ENCODE results near the gene KRTAP10-2. TPM values are rescaled to one million over a fixed set of nuclear protein-coding genes. Genes with fewer than 3 reads are reported as not detected.

The KRTAP10-2 gene
- total and polyA plus RNA-seq, 2 of the 4 experiments (the other 2 are of a cell fraction), result not detected

DNA sequence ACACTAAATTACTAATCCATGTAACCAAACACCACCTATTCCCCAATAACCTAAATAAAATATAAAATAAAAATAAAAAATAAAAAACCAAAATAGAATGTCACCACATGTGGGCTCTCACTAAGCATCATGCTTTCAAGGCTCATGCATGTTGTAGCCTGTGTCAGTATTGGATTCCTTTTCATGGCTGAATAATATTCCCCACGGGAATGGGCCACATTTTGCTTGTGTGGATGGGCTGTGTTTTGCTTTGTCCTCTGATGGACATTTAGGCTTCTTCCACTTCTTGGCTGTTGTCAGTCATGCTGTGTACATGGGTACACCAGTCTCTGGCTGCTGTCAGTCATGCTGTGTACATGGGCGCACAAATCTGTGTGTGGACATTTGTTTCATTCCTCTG lies 37.8 kb upstream of the KRTAP10-2 start:
- H4K91ac ChIP-seq (ENCODE audit: insufficient read depth, low read depth, low read length), result no peak overlapping the region
- H3K9ac ChIP-seq (ENCODE audit: low read depth, low read length), result no peak overlapping the region
- H2AFZ ChIP-seq (replicated peaks; ENCODE audit: low read length, poor library complexity), result no peak overlapping the region
- dilution Hi-C loops (cut with HindIII; ENCODE audit: low sequenced_read_pairs, unreplicated experiment), result no loop called here
- no peak overlapping the region for H3K4ac ChIP-seq (ENCODE audit: low read depth, low read length)
- no peak overlapping the region for H3K27ac ChIP-seq (ENCODE audit: insufficient read depth, low read length)
- H3K4me2 ChIP-seq (ENCODE audit: low read depth, low read length), result no peak overlapping the region
- no peaks in the 10 kb centered on the region for H4K20me1 ChIP-seq (ENCODE audit: insufficient read depth, low read length)
- H2AK9ac ChIP-seq (replicated peaks; ENCODE audit: low read depth, low read length, poor library complexity), result no peak overlapping the region
- no peak overlapping the region for H2AK5ac ChIP-seq (ENCODE audit: low read depth, low read length)
- H3K27me3 ChIP-seq (ENCODE audit: control insufficient read depth, insufficient read depth, low read length), result peaks cover 5% of the 10 kb centered on the region; the same call in 1 of the 2 replicates
- no peaks in the 10 kb centered on the region for H3K9me1 ChIP-seq (ENCODE audit: insufficient read depth, low read length)
- in situ Hi-C loops (cut with MboI; ENCODE audit: low sequenced_read_pairs), result no loop called here
- ChIA-PET POLR2A (ENCODE audit: unreplicated experiment) (no interaction called here), CTCF (interaction anchor here (0.6 kb wide), 1 partner anchor 569 kb away, joined by 3 read pairs; no protein-coding TSS in a partner anchor)
- TF ChIP-seq NFE2L2 (IDR thresholded peaks at IDR 0.05; ENCODE audit: low read depth, low read length) (no peak), BHLHE40 (IDR thresholded peaks at IDR 0.05; ENCODE audit: low read depth, low read length) (no peak), MAZ (IDR thresholded peaks at IDR 0.05; ENCODE audit: borderline replicate concordance, low read depth, low read length) (no peak), MAFK (IDR thresholded peaks at IDR 0.05; ENCODE audit: low read depth, low read length) (no peak), FOS (IDR thresholded peaks at IDR 0.05; ENCODE audit: low read depth, low read length) (no peak), RAD21 (IDR thresholded peaks at IDR 0.05; ENCODE audit: low read length) (no peak), RFX5 (IDR thresholded peaks at IDR 0.05; ENCODE audit: low read depth, low read length) (no peak), CHD1 (IDR thresholded peaks at IDR 0.05; ENCODE audit: low read depth, low read length) (no peak), RCOR1 (IDR thresholded peaks at IDR 0.05; ENCODE audit: insufficient replicate concordance, low read length) (no peak), MXI1 (IDR thresholded peaks at IDR 0.05; ENCODE audit: borderline replicate concordance, low read depth, low read length) (no peak), SMC3 (IDR thresholded peaks at IDR 0.05; ENCODE audit: low read depth, low read length) (no peak), POLR2A (IDR thresholded peaks at IDR 0.05; ENCODE audit: low read depth, low read length) (no peak), CEBPB (IDR thresholded peaks at IDR 0.05; ENCODE audit: low read depth, low read length) (no peak)
- TF ChIP-seq, protein P1, sequence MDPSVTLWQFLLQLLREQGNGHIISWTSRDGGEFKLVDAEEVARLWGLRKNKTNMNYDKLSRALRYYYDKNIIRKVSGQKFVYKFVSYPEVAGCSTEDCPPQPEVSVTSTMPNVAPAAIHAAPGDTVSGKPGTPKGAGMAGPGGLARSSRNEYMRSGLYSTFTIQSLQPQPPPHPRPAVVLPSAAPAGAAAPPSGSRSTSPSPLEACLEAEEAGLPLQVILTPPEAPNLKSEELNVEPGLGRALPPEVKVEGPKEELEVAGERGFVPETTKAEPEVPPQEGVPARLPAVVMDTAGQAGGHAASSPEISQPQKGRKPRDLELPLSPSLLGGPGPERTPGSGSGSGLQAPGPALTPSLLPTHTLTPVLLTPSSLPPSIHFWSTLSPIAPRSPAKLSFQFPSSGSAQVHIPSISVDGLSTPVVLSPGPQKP (IDR thresholded peaks at IDR 0.05; ENCODE audit: borderline replicate concordance, low read depth, low read length), result no peak
- TF ChIP-seq, protein P2, sequence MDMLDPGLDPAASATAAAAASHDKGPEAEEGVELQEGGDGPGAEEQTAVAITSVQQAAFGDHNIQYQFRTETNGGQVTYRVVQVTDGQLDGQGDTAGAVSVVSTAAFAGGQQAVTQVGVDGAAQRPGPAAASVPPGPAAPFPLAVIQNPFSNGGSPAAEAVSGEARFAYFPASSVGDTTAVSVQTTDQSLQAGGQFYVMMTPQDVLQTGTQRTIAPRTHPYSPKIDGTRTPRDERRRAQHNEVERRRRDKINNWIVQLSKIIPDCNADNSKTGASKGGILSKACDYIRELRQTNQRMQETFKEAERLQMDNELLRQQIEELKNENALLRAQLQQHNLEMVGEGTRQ (IDR thresholded peaks at IDR 0.05; ENCODE audit: low read depth, low read length), result no peak
- TF ChIP-seq, protein P3, sequence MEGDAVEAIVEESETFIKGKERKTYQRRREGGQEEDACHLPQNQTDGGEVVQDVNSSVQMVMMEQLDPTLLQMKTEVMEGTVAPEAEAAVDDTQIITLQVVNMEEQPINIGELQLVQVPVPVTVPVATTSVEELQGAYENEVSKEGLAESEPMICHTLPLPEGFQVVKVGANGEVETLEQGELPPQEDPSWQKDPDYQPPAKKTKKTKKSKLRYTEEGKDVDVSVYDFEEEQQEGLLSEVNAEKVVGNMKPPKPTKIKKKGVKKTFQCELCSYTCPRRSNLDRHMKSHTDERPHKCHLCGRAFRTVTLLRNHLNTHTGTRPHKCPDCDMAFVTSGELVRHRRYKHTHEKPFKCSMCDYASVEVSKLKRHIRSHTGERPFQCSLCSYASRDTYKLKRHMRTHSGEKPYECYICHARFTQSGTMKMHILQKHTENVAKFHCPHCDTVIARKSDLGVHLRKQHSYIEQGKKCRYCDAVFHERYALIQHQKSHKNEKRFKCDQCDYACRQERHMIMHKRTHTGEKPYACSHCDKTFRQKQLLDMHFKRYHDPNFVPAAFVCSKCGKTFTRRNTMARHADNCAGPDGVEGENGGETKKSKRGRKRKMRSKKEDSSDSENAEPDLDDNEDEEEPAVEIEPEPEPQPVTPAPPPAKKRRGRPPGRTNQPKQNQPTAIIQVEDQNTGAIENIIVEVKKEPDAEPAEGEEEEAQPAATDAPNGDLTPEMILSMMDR (conservative IDR thresholded peaks at IDR 0.05; ENCODE audit: low read depth, low read length), result no peak
- no peaks in the 10 kb centered on the region for H3K4me1 ChIP-seq (ENCODE audit: control insufficient read depth, insufficient read depth, low read length)
- no peak overlapping the region for H2BK120ac ChIP-seq (ENCODE audit: low read depth, low read length)
- no peaks in the 10 kb centered on the region for H3K79me1 ChIP-seq (ENCODE audit: low read depth in 1 of 2, low read length in 2 of 2)
- H2BK5ac ChIP-seq (ENCODE audit: low read depth, low read length, poor library complexity, severe bottlenecking), result no peak overlapping the region
- no peak overlapping the region for H3K23ac ChIP-seq (ENCODE audit: low read depth, low read length)
- no peak overlapping the region for H2BK15ac ChIP-seq (ENCODE audit: low read depth, low read length)
- H3K14ac ChIP-seq (replicated peaks; ENCODE audit: low read depth, low read length), result no peak overlapping the region
- ATAC-seq (ENCODE audit: low read depth) (no peak), DNase-seq (no peak)
- H4K8ac ChIP-seq (ENCODE audit: low read depth in 2 of 2, low read length in 2 of 2), result no peak overlapping the region
- intact Hi-C loops (cut with micrococcal nuclease), result no loop called here
- 78% methylated on average over 1 of the region's 2 CpGs; no CpG with 5 or more reads in 1 of the 2 experiments for WGBS, 2 experiments (ENCODE audit: extremely low coverage in 2 of 2, insufficient read length in 1 of 2)
- no peak overlapping the region for H2BK20ac ChIP-seq (ENCODE audit: low read depth, low read length)
- H3K9me3 ChIP-seq (ENCODE audit: control insufficient read depth, insufficient read depth, low read length), result no peaks in the 10 kb centered on the region; the same call in 1 of the 2 replicates
- no TSS peak for BruUV-seq (replicated peaks)
- H4K5ac ChIP-seq (ENCODE audit: low read depth, low read length), result no peak overlapping the region
- H3K18ac ChIP-seq (ENCODE audit: low read depth, low read length), result no peak overlapping the region
- H3K4me3 ChIP-seq (ENCODE audit: insufficient read depth, low read depth, low read length), result no peak overlapping the region
- H3K36me3 ChIP-seq (ENCODE audit: control insufficient read depth, insufficient read depth, low read length), result no peaks in the 10 kb centered on the region
- no peak overlapping the region for H3K56ac ChIP-seq (ENCODE audit: extremely low read depth, insufficient read depth, low read length)

Measured in IMR-90 (cell line).